Natural killer cell (primary cell): ENCODE measurements around the gene FOLR1. TPM values are rescaled to one million over a fixed set of nuclear protein-coding genes. Genes with fewer than 3 reads are reported as not detected.

Experiments
- ATAC-seq, 3 donors: fragments of 150-1000 bp in 2 of 3; fragments of 200-7000 bp in 1 of 3; cut with Tn5 transposase; 1 replicate in 1 of 3; 2 replicates in 2 of 3; pipeline ENCODE4 v1.10.0; 2021; ENCODE audit warnings: mild to moderate bottlenecking in 2 of 3, moderate library complexity in 2 of 3
- DNase-seq, 2 donors: peaks; one replicate each; pipeline versions ENCODE4 v3.0.0 to v3.0.0-alpha.2; 2013 to 2021; ENCODE audit warnings: mixed read lengths in 1 of 2
- H3K27ac ChIP-seq: one replicate; pipeline ENCODE4 v1.5.1; 2013; ENCODE audit warnings: mild to moderate bottlenecking, low read length
- H3K27me3 ChIP-seq: one replicate; pipeline ENCODE4 v1.6.1; 2013; ENCODE audit warnings: low read length; ENCODE audit not compliant: control insufficient read depth, insufficient read depth
- H3K36me3 ChIP-seq: one replicate; pipeline ENCODE4 v1.6.1; 2013; ENCODE audit warnings: low read length; ENCODE audit not compliant: control insufficient read depth, insufficient read depth
- H3K4me1 ChIP-seq: one replicate; pipeline ENCODE4 v1.6.1; 2013; ENCODE audit warnings: low read length; ENCODE audit not compliant: control insufficient read depth, insufficient read depth
- H3K4me3 ChIP-seq: one replicate; pipeline ENCODE4 v1.5.1; 2013; ENCODE audit warnings: low read length
- H3K9me3 ChIP-seq: one replicate; pipeline ENCODE4 v1.6.1; 2013; ENCODE audit warnings: low read length; ENCODE audit not compliant: control insufficient read depth, insufficient read depth
- H3K27ac Mint-ChIP-seq, 2 donors: one replicate each; pipeline ENCODE4 v1.8.0; 2022; ENCODE audit warnings: mild to moderate bottlenecking in 2 of 2, mixed read lengths in 2 of 2, moderate library complexity in 1 of 2
- H3K27me3 Mint-ChIP-seq, 2 donors: one replicate each; pipeline ENCODE4 v1.8.0; 2022; ENCODE audit warnings: low read depth in 2 of 2, mixed read lengths in 2 of 2
- H3K36me3 Mint-ChIP-seq: one replicate; pipeline ENCODE4 v1.8.0; 2022; ENCODE audit warnings: mixed read lengths
- H3K4me1 Mint-ChIP-seq, 2 donors: one replicate each; pipeline ENCODE4 v1.8.0; 2022; ENCODE audit warnings: mixed read lengths in 2 of 2
- H3K4me3 Mint-ChIP-seq: one replicate; pipeline ENCODE4 v1.8.0; 2022; ENCODE audit warnings: mild to moderate bottlenecking, moderate library complexity, mixed read lengths
- H3K9me3 Mint-ChIP-seq, 2 donors: one replicate each; pipeline ENCODE4 v1.8.0; 2022; ENCODE audit warnings: mixed read lengths in 2 of 2
- CTCF ChIP-seq: fragments of 200-600 bp; IDR thresholded peaks from one replicate; pipeline ENCODE4 v1.8.0; 2022; ENCODE audit warnings: antibody characterized with exemption
- WGBS: methylation state at CpG from one replicate; pipeline ENCODE4 v1.1.7; 2013; ENCODE audit warnings: missing lambda C conversion rate; ENCODE audit not compliant: insufficient coverage; 5-methylcytosine and 5-hydroxymethylcytosine counted together
- intact Hi-C: fragments of 100-400 bp; cut with micrococcal nuclease; formaldehyde crosslinking; loops from one replicate; pipeline ENCODE4 v1.14.2; 2022
- total RNA-seq, 4 donors: library from RNA; stranded (reverse); fragments of 120-200 nt in 1 of 4; gene quantifications; one replicate each; pipeline versions ENCODE4 v1.2.3 to v1.2.4, GENCODE V29; 2013 to 2022

The FOLR1 gene
- total RNA-seq, 3 donors from 2014 or later (not counting 1 experiment from before 2014, with no cell fraction given) = not detected

DNA sequence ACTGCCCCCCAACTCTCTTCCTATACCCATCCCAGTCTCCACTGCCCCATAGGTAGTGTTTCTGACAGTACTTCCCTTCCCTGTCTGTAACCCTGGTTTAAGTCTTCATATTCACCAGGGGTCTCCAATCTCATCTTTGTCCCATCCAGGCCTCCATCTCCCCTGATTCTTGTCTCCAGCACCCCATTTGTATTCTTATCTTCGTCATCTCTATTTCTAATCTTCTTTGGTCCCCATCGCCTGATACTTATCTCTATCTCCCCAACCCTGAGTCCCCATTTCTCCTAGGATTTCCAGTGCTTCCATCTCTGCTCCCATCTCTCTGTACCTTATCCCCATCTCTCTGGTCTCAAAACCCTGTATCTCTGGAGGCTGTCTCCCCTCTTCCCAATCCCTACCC is 50.2 kb downstream of the FOLR1 start:
- Mint-ChIP-seq H3K9me3 (no peaks in the 10 kb centered on the region), H3K4me3 (peak overlapping the region; percentile 7), H3K27me3 (peaks cover 34 to 42% of the 10 kb centered on the region in 2 donors), H3K36me3 (no peaks in the 10 kb centered on the region), H3K4me1 (peaks cover 10 to 43% of the 10 kb centered on the region in 2 donors), H3K27ac (no peak overlapping the region)
- whole genome bisulfite sequencing = 92% methylated on average over 2 of the region's 2 CpGs
- intact Hi-C loops = no loop called here
- Histone ChIP-seq H3K9me3 (no peaks in the 10 kb centered on the region), H3K27me3 (peaks cover 50% of the 10 kb centered on the region), H3K4me3 (no peak overlapping the region), H3K4me1 (peaks cover 30% of the 10 kb centered on the region), H3K27ac (no peak overlapping the region), H3K36me3 (peaks cover 7% of the 10 kb centered on the region)
- DNase-seq (no peak), ATAC-seq (no peak)
- TF ChIP-seq CTCF = no peak

GRCh38 chr11:72243173-72244059 is 51.5 kb downstream of the FOLR1 start:
- no peaks in the 10 kb centered on the region for H3K9me3 Mint-ChIP-seq
- H3K27ac Mint-ChIP-seq = no peak overlapping the region
- ATAC-seq (no peak), DNase-seq (no peak)
- no peaks in the 10 kb centered on the region for H3K36me3 ChIP-seq
- H3K36me3 Mint-ChIP-seq = no peaks in the 10 kb centered on the region
- H3K9me3 ChIP-seq = no peaks in the 10 kb centered on the region
- intact Hi-C loops = no loop called here
- H3K27me3 ChIP-seq = peaks cover 55% of the 10 kb centered on the region
- H3K27me3 Mint-ChIP-seq = peaks cover 34 to 46% of the 10 kb centered on the region in 2 donors
- peaks cover 10 to 43% of the 10 kb centered on the region in 2 donors for H3K4me1 Mint-ChIP-seq
- no peak for TF ChIP-seq CTCF
- H3K4me3 Mint-ChIP-seq = peak overlapping the region; percentile 1
- H3K4me3 ChIP-seq = no peak overlapping the region
- WGBS = 20% methylated on average over 58 of the region's 58 CpGs
- peaks cover 30% of the 10 kb centered on the region for H3K4me1 ChIP-seq
- H3K27ac ChIP-seq = no peak overlapping the region

DNA sequence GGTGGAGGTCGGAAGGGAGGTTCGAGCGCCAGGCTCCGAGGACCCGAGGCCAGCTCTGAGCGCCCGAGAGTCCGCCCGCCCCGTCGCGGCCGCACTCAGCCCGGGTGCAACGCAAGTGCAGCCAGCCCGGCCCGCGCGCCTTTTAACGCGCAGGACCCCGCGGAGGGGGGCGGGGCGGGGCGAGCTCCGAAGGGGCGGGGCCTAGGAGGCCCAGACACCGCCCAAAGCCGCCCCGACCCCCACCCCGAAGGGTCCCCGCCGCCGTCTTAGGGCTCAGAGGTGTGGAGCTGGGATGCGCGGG is 52.1 kb downstream of the FOLR1 start, which contains the start of gene PHOX2A:
Gene PHOX2A (minus strand): TSS at position 117 of the 301 bp plus-strand sequence. CDS start 172 bp downstream, outside the sequence.
- no peak within 1 kb of the TSS for H3K4me3 ChIP-seq
- no peaks in the 10 kb centered on the region for H3K9me3 Mint-ChIP-seq

More for the DNA sequence above, 52.1 kb downstream of the FOLR1 start, which contains the start of gene PHOX2A:
- TF ChIP-seq CTCF = no peak
- Histone ChIP-seq H3K36me3 (no peaks in the 10 kb centered on the region), H3K4me1 (peaks cover 27% of the 10 kb centered on the region), H3K27me3 (peaks cover 55% of the 10 kb centered on the region), H3K27ac (no peak within 1 kb of the TSS), H3K9me3 (no peaks in the 10 kb centered on the region)
- peaks cover 10 to 39% of the 10 kb centered on the region in 2 donors for H3K4me1 Mint-ChIP-seq
- H3K4me3 Mint-ChIP-seq = peak within 1 kb of the TSS; percentile 6
- intact Hi-C loops = no loop called here
- peaks cover 34 to 45% of the 10 kb centered on the region in 2 donors for H3K27me3 Mint-ChIP-seq
- DNase-seq = no peak
- no peaks in the 10 kb centered on the region for H3K36me3 Mint-ChIP-seq
- WGBS = 6% methylated on average over 37 of the region's 37 CpGs
- ATAC-seq = no peak
- no peak within 1 kb of the TSS for H3K27ac Mint-ChIP-seq
